Vagina (tissue), 2 donors: ENCODE measurements around the gene PRIMA1.

Source experiments
- CTCF ChIP-seq, 3 experiments: fragments of 450-650 bp in 2 of 3; fragments of 200-600 bp in 1 of 3; sonication (generic) in 1 of 3; IDR thresholded peaks; one replicate each; pipeline ENCODE4 v1.5.1; 2017 to 2019; ENCODE audit warnings: antibody characterized with exemption in 3 of 3, mild to moderate bottlenecking in 2 of 3, moderate library complexity in 2 of 3
- POLR2A ChIP-seq, 2 donors: fragments of 450-650 bp; IDR thresholded peaks; one replicate each; pipeline ENCODE4 v1.6.1; 2017; ENCODE audit warnings: antibody characterized with exemption in 2 of 2, mild to moderate bottlenecking in 2 of 2, moderate library complexity in 2 of 2

- TF ChIP-seq CTCF (IDR thresholded peaks at IDR 0.05) = no peak
- no peak for TF ChIP-seq POLR2A (IDR thresholded peaks at IDR 0.05)
These were observed 3.4 kb downstream of the PRIMA1 start for GRCh38 chr14:93784878-93785277.
